HepG2 (cell line): ENCODE measurements around the gene NPB. TPM values are rescaled to one million over a fixed set of nuclear protein-coding genes. Genes with fewer than 3 reads are reported as not detected.

ENCODE experiments used
- ATF4 ChIP-seq, 2 experiments: fragments of 450-650 bp in 1 of 2; sonication (generic) in 1 of 2; formaldehyde crosslinking; IDR thresholded peaks; 2 replicates each; pipeline versions ENCODE4 v1.5.0 to v1.8.0; 2020 to 2022; ENCODE audit warnings: mild to moderate bottlenecking in 1 of 2, missing genetic modification reagents in 1 of 2
- DNMT1 ChIP-seq: sonication (generic); formaldehyde crosslinking; IDR thresholded peaks from 2 replicates; pipeline ENCODE4 v1.5.1; 2020; ENCODE audit warnings: mild to moderate bottlenecking, missing genetic modification reagents
- HHEX ChIP-seq: IDR thresholded peaks from 2 replicates; pipeline ENCODE4 v1.6.1; 2016; ENCODE audit warnings: control low read depth
- HINFP ChIP-seq: sonication (generic); formaldehyde crosslinking; IDR thresholded peaks from 2 replicates; pipeline ENCODE4 v1.4.0; 2020; ENCODE audit warnings: low read depth, mild to moderate bottlenecking, missing genetic modification reagents
- HOXA3 ChIP-seq: sonication (generic); formaldehyde crosslinking; IDR thresholded peaks from 2 replicates; pipeline ENCODE4 v1.5.0; 2020; ENCODE audit warnings: missing genetic modification reagents
- KDM3A ChIP-seq: IDR thresholded peaks from 2 replicates; pipeline ENCODE4 v1.6.1; 2018; ENCODE audit warnings: low read depth, missing compliant biosample characterization
- KLF6 ChIP-seq: IDR thresholded peaks from 2 replicates; pipeline ENCODE4 v1.8.0; 2016; ENCODE audit warnings: missing biosample characterization, missing genetic modification reagents
- MAFF ChIP-seq: IDR thresholded peaks from 2 replicates; pipeline ENCODE4 v1.6.1; 2011; ENCODE audit warnings: low read depth, low read length, improper control_type of control experiment
- MATR3 ChIP-seq: sonication (generic); formaldehyde crosslinking; IDR thresholded peaks from 2 replicates; pipeline ENCODE4 v1.4.0; 2020; ENCODE audit warnings: missing genetic modification reagents
- MTERF4 ChIP-seq: sonication (generic); formaldehyde crosslinking; IDR thresholded peaks from 2 replicates; pipeline ENCODE4 v1.8.0; 2023; ENCODE audit warnings: mild to moderate bottlenecking, missing genetic modification reagents
- PHF21A ChIP-seq: sonication (generic); formaldehyde crosslinking; IDR thresholded peaks from 2 replicates; pipeline ENCODE4 v1.5.0; 2020; ENCODE audit warnings: mild to moderate bottlenecking, missing genetic modification reagents
- SRSF4 ChIP-seq: fragments of 200-400 bp; formaldehyde crosslinking; IDR thresholded peaks from one replicate; pipeline ENCODE4 v1.6.1; 2018; ENCODE audit warnings: mild to moderate bottlenecking, low read depth, low read length, moderate library complexity; ENCODE audit not compliant: poor library complexity, severe bottlenecking
- SUZ12 ChIP-seq: fragments of 150-350 bp; IDR thresholded peaks from 2 replicates; pipeline ENCODE4 v1.6.1; 2014; ENCODE audit warnings: low read depth, low read length
- ZBTB33 ChIP-seq: sonication (generic); formaldehyde crosslinking; IDR thresholded peaks from 2 replicates; pipeline ENCODE4 v1.4.0; 2020; ENCODE audit warnings: missing genetic modification reagents
- ZFP36L2 ChIP-seq: sonication (generic); formaldehyde crosslinking; IDR thresholded peaks from 2 replicates; pipeline ENCODE4 v1.4.0; 2020; ENCODE audit warnings: missing genetic modification reagents
- ZFP82 ChIP-seq: sonication (generic); formaldehyde crosslinking; IDR thresholded peaks from 2 replicates; pipeline ENCODE4 v1.5.1; 2020; ENCODE audit warnings: mild to moderate bottlenecking, missing genetic modification reagents, borderline replicate concordance
- ZKSCAN1 ChIP-seq: fragments of 150-350 bp; IDR thresholded peaks from 2 replicates; pipeline ENCODE4 v1.6.1; 2014; ENCODE audit warnings: low read length
- ZMAT3 ChIP-seq: sonication (generic); formaldehyde crosslinking; conservative IDR thresholded peaks from 2 replicates; pipeline ENCODE4 v1.7.0; 2021; ENCODE audit warnings: missing genetic modification reagents
- ZNF230 ChIP-seq: sonication (generic); formaldehyde crosslinking; IDR thresholded peaks from 2 replicates; pipeline ENCODE4 v1.4.0; 2020; ENCODE audit warnings: mild to moderate bottlenecking, missing genetic modification reagents
- ZNF251 ChIP-seq: sonication (generic); formaldehyde crosslinking; IDR thresholded peaks from 2 replicates; pipeline ENCODE4 v1.9.0; 2021; ENCODE audit warnings: mild to moderate bottlenecking, missing genetic modification reagents
- ZNF33B ChIP-seq: sonication (generic); formaldehyde crosslinking; IDR thresholded peaks from 2 replicates; pipeline ENCODE4 v1.5.1; 2020; ENCODE audit warnings: mild to moderate bottlenecking, missing genetic modification reagents
- ZNF382 ChIP-seq: sonication (generic); formaldehyde crosslinking; IDR thresholded peaks from 2 replicates; pipeline ENCODE4 v1.5.0; 2020; ENCODE audit warnings: missing genetic modification reagents, mild to moderate bottlenecking, borderline replicate concordance
- ZNF720 ChIP-seq: sonication (generic); formaldehyde crosslinking; IDR thresholded peaks from 2 replicates; pipeline ENCODE4 v1.4.0; 2020; ENCODE audit warnings: missing genetic modification reagents
- polyA plus RNA-seq, 8 experiments: library from polyadenylated mRNA; depleted of rRNA in 3 of 8; stranded (reverse) in 7 of 8; unstranded in 1 of 8; fragments of >200 nt; fragmentation: Illumina TruSeq in 4 of 8; extraction: Trizol in 4 of 8; gene quantifications; 2 replicates each; pipeline versions ENCODE4 v1.2.1 to v1.2.3, GENCODE V29; 2011 to 2016; ENCODE audit warnings: low read depth in 4 of 8, missing spikeins in 1 of 8, mixed read lengths in 1 of 8; ENCODE audit not compliant: insufficient read depth in 1 of 8
- total RNA-seq, 5 experiments: library from RNA; depleted of rRNA; stranded (reverse); fragments of >200 nt; fragmentation: Illumina TruSeq; extraction: Trizol; gene quantifications; 2 replicates each; pipeline ENCODE4 v1.2.3, GENCODE V29; 2016; ENCODE audit warnings: low read depth in 1 of 5
- TF ChIP-seq, protein P1 (sequence below): sonication (generic); formaldehyde crosslinking; IDR thresholded peaks from 2 replicates; pipeline ENCODE4 v1.5.0; 2020; ENCODE audit warnings: mild to moderate bottlenecking, missing genetic modification reagents, borderline replicate concordance

Gene NPB
- total and polyA plus RNA-seq, 2 of the 13 experiments (the other 11 are each of a cell fraction or from before 2014, with no cell fraction given), result 0.11 to 0.93 TPM

- TF ChIP-seq ZFP82 (CRISPR knock-in tag) (no peak), ZNF720 (no peak), ZNF251 (no peak), SUZ12 (no peak), ZKSCAN1 (no peak), HOXA3 (CRISPR knock-in tag) (peak; percentile 55; the same call in 1 of the 2 replicates), KDM3A (no peak), ATF4 (CRISPR knock-in tag; IDR thresholded peaks at IDR 0.05) (no peak), SRSF4 (no peak), ZMAT3 (CRISPR knock-in tag) (0 out of 2 replicates have a peak, but pooled peaks have one; percentile 23), MATR3 (CRISPR knock-in tag) (no peak), PHF21A (CRISPR knock-in tag) (peak; percentile 94), HINFP (CRISPR knock-in tag) (no peak), ZNF382 (CRISPR knock-in tag) (no peak), HHEX (CRISPR knock-in tag) (no peak), ZNF230 (CRISPR knock-in tag) (0 out of 2 replicates have a peak, but pooled peaks have one; percentile 58), DNMT1 (no peak), MTERF4 (peak; percentile 75), ZBTB33 (CRISPR knock-in tag) (no peak), MAFF (peak; percentile 94), ZFP36L2 (CRISPR knock-in tag) (no peak), ZNF33B (CRISPR knock-in tag) (peak; percentile 94), KLF6 (CRISPR knock-in tag) (no peak)
- TF ChIP-seq, protein P1, sequence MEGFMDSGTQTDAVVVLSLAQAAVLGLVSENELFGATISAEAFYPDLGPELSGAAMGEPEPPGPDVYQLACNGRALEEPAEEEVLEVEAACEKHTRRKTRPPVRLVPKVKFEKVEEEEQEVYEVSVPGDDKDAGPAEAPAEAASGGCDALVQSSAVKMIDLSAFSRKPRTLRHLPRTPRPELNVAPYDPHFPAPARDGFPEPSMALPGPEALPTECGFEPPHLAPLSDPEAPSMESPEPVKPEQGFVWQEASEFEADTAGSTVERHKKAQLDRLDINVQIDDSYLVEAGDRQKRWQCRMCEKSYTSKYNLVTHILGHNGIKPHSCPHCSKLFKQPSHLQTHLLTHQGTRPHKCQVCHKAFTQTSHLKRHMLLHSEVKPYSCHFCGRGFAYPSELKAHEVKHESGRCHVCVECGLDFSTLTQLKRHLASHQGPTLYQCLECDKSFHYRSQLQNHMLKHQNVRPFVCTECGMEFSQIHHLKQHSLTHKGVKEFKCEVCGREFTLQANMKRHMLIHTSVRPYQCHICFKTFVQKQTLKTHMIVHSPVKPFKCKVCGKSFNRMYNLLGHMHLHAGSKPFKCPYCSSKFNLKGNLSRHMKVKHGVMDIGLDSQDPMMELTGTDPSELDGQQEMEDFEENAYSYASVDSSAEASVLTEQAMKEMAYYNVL (CRISPR knock-in tag), result 0 out of 2 replicates have a peak, but pooled peaks have one; percentile 56
Measured at GRCh38 chr17:81926451-81927151, 24.6 kb downstream of the NPB start (continued).
